ENCODE measurements around the gene APOL3. TPM values are rescaled to one million over a fixed set of nuclear protein-coding genes. Genes with fewer than 3 reads are reported as not detected.
A peak's percentile ranks its signal among the peaks of the same experiment; 100 is the strongest.
"Not testable (repeated sequence)": the region's sequence is repeated elsewhere in the genome, so short reads cannot be mapped to it uniquely, and the experiment has no call there.

APOL3 gene
- total and polyA plus RNA-seq, 2 donors (not counting 3 experiments of a cell fraction or from before 2014, with no cell fraction given), result 17.9 to 36.9 TPM

GRCh38 chr22:36123673-36124630, 36.6 kb downstream of the APOL3 start:
- no peaks in the 10 kb centered on the region for H3K79me2 ChIP-seq (ENCODE audit: control insufficient read depth, insufficient read depth, low read length)
- DNase-seq (ENCODE audit: low read depth, low spot score), result peak; percentile 96
- H2AFZ ChIP-seq (ENCODE audit: low read depth, low read length), result peak overlapping the region; percentile 82
- no peaks in the 10 kb centered on the region for H3K27me3 ChIP-seq (ENCODE audit: control insufficient read depth in 2 of 2, insufficient read depth in 2 of 2, low read length in 2 of 2)
- H3K4me1 ChIP-seq (ENCODE audit: control insufficient read depth, extremely low read depth, insufficient read depth, low read length), result no peaks in the 10 kb centered on the region
- TF ChIP-seq POLR2AphosphoS5 (IDR thresholded peaks at IDR 0.05; ENCODE audit: insufficient read depth, low read depth, low read length) (peak; percentile 25), JUN (IDR thresholded peaks at IDR 0.05; ENCODE audit: borderline replicate concordance, insufficient read depth, insufficient read length, low read depth) (peak; percentile 45), POLR2A (IDR thresholded peaks at IDR 0.05; ENCODE audit: low read depth, low read length) (no peak)
- TF ChIP-seq, protein P1, sequence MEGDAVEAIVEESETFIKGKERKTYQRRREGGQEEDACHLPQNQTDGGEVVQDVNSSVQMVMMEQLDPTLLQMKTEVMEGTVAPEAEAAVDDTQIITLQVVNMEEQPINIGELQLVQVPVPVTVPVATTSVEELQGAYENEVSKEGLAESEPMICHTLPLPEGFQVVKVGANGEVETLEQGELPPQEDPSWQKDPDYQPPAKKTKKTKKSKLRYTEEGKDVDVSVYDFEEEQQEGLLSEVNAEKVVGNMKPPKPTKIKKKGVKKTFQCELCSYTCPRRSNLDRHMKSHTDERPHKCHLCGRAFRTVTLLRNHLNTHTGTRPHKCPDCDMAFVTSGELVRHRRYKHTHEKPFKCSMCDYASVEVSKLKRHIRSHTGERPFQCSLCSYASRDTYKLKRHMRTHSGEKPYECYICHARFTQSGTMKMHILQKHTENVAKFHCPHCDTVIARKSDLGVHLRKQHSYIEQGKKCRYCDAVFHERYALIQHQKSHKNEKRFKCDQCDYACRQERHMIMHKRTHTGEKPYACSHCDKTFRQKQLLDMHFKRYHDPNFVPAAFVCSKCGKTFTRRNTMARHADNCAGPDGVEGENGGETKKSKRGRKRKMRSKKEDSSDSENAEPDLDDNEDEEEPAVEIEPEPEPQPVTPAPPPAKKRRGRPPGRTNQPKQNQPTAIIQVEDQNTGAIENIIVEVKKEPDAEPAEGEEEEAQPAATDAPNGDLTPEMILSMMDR (IDR thresholded peaks at IDR 0.05; ENCODE audit: extremely low read depth in 1 of 2, insufficient read depth in 1 of 2, low read depth in 1 of 2, low read length in 2 of 2), result peak; percentile 98 to 99
- H3K4me3 ChIP-seq (replicated peaks in 1 of 3; ENCODE audit: insufficient read depth in 1 of 3, low read depth in 1 of 3, low read length in 3 of 3), result no peak overlapping the region
- no peak overlapping the region for H3K4me2 ChIP-seq (ENCODE audit: insufficient read depth, low read length)
- ChIA-PET CTCF (interaction anchor here (0.6 to 3.1 kb wide), 29 partner anchors 9 to 773 kb away, joined by 3 to 30 read pairs (median 4); partner anchors contain the start of gene RBFOX2), POLR2A (no interaction called here)
- no peaks in the 10 kb centered on the region for H4K20me1 ChIP-seq (replicated peaks; ENCODE audit: control insufficient read depth, extremely low read depth, insufficient read depth, low read length)
- dilution Hi-C loops (cut with MboI; ENCODE audit: extremely low pct_ligation_motif_present, low sequenced_read_pairs) (no loop called here), intact Hi-C loops (cut with micrococcal nuclease) (loop anchor here (1.0 to 10.0 kb wide), 8 partner anchors 59 to 774 kb away; partner anchors contain the start of gene RBFOX2)
- no peaks in the 10 kb centered on the region for H3K9me3 ChIP-seq (replicated peaks; ENCODE audit: control insufficient read depth, insufficient read depth, low read length)
- FAIRE-seq, result peak; percentile 97
- H3K9me1 ChIP-seq (replicated peaks; ENCODE audit: control insufficient read depth, extremely low read depth, insufficient read depth, low read length), result no peaks in the 10 kb centered on the region
- no peak overlapping the region for H3K9ac ChIP-seq (replicated peaks; ENCODE audit: extremely low read depth, insufficient read depth, low read length)
- BruUV-seq (replicated peaks), result no TSS peak
- peak overlapping the region; percentile 18 for H3K27ac ChIP-seq (ENCODE audit: insufficient read depth, low read depth, low read length)
- H3K36me3 ChIP-seq (ENCODE audit: control insufficient read depth in 2 of 2, extremely low read depth in 1 of 2, insufficient read depth in 2 of 2, low read length in 2 of 2), result no peaks in the 10 kb centered on the region

- H3K27ac ChIP-seq (ENCODE audit: insufficient read depth, low read depth, low read length); H3K4me2 ChIP-seq (ENCODE audit: insufficient read depth, low read length); H4K20me1 ChIP-seq (replicated peaks; ENCODE audit: control insufficient read depth, extremely low read depth, insufficient read depth, low read length); dilution Hi-C loops (cut with MboI; ENCODE audit: extremely low pct_ligation_motif_present, low sequenced_read_pairs); H3K4me3 ChIP-seq (replicated peaks in 1 of 3; ENCODE audit: insufficient read depth in 1 of 3, low read depth in 1 of 3, low read length in 3 of 3); H3K9ac ChIP-seq (replicated peaks; ENCODE audit: extremely low read depth, insufficient read depth, low read length); H2AFZ ChIP-seq (ENCODE audit: low read depth, low read length); H3K9me3 ChIP-seq (replicated peaks; ENCODE audit: control insufficient read depth, insufficient read depth, low read length); H3K27me3 ChIP-seq (ENCODE audit: control insufficient read depth in 2 of 2, insufficient read depth in 2 of 2, low read length in 2 of 2); H3K36me3 ChIP-seq (ENCODE audit: control insufficient read depth in 2 of 2, extremely low read depth in 1 of 2, insufficient read depth in 2 of 2, low read length in 2 of 2); BruUV-seq (replicated peaks); POLR2A ChIA-PET; DNase-seq (ENCODE audit: low read depth, low spot score); H3K79me2 ChIP-seq (ENCODE audit: control insufficient read depth, insufficient read depth, low read length); H3K4me1 ChIP-seq (ENCODE audit: control insufficient read depth, extremely low read depth, insufficient read depth, low read length); H3K9me1 ChIP-seq (replicated peaks; ENCODE audit: control insufficient read depth, extremely low read depth, insufficient read depth, low read length); FAIRE-seq: not testable (repeated sequence)
- intact Hi-C loops (cut with micrococcal nuclease), result loop anchor here (5.0 to 10.0 kb wide), 2 partner anchors 93 to 366 kb away; partner anchors contain the start of gene RBFOX2
- CTCF ChIA-PET, result interaction anchor here (1.2 to 1.5 kb wide), 3 partner anchors 55 to 690 kb away, joined by 3 to 4 read pairs (median 3); no protein-coding TSS in a partner anchor
Observed at GRCh38 chr22:36120621-36121351, 39.8 kb downstream of the APOL3 start.

Measured in endothelial cell of umbilical vein (primary cell).